Measurements from ENCODE around the gene HLA-DOA.

Gene HLA-DOA

DNA sequence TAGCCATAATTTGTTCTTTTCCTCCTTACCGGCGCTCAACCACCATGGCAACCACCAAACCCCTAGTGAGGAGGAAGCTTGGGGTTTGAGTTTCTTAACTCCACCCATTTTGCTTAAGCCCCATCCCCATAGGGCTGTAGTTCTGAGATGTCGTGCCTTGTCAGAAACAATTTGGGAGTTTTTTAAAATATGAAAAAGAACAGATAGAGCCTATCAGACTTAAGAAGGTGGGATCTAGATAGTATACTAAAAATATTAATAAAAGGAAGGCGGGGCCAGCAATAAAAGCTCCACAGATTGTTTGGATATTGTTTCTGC is 35.4 kb downstream of the HLA-DOA start:
- Histone ChIP-seq H3K4me1 (ENCODE audit: control insufficient read depth, insufficient read depth, low read depth, low read length) (peaks cover 15% of the 10 kb centered on the region), H3K18ac (ENCODE audit: low read depth in 1 of 2, low read length in 2 of 2) (no peak overlapping the region), H3K4ac (ENCODE audit: low read depth in 1 of 2, low read length in 2 of 2) (no peak overlapping the region), H3K36me3 (ENCODE audit: control insufficient read depth in 1 of 2, insufficient read depth in 2 of 2, low read depth in 1 of 2, low read length in 2 of 2) (peaks cover 45 to 64% of the 10 kb centered on the region in 2 experiments), H3K23ac (ENCODE audit: low read length in 2 of 2) (no peak overlapping the region), H4K8ac (ENCODE audit: low read length) (no peak overlapping the region), H3K9me3 (ENCODE audit: control insufficient read depth, low read length) (no peaks in the 10 kb centered on the region), H3K4me3 (ENCODE audit: insufficient read depth in 1 of 2, low read depth in 1 of 2, low read length in 2 of 2) (peak overlapping the region in 1 of 2 experiments; percentile 93), H2AK5ac (ENCODE audit: low read length, severe bottlenecking) (no peak overlapping the region), H3K4me2 (ENCODE audit: low read length, poor library complexity, severe bottlenecking) (peak overlapping the region; percentile 88), H2BK15ac (ENCODE audit: low read depth, poor library complexity, severe bottlenecking) (no peak overlapping the region), H2BK12ac (ENCODE audit: low read length in 2 of 2) (no peak overlapping the region), H3K27me3 (ENCODE audit: control insufficient read depth in 1 of 2, insufficient read depth in 1 of 2, low read length in 2 of 2) (no peaks in the 10 kb centered on the region), H4K91ac (ENCODE audit: low read length) (no peak overlapping the region), H2BK120ac (ENCODE audit: low read depth, low read length) (no peak overlapping the region), H3K27ac (ENCODE audit: low read length, poor library complexity, severe bottlenecking) (no peak overlapping the region), H3K9ac (ENCODE audit: low read length) (peak overlapping the region; percentile 96), H2AFZ (ENCODE audit: low read depth, low read length) (no peak overlapping the region), H3K79me1 (replicated peaks; ENCODE audit: low read length, poor library complexity, severe bottlenecking) (no peaks in the 10 kb centered on the region), H3K14ac (ENCODE audit: low read length in 2 of 2) (no peak overlapping the region), H2BK5ac (ENCODE audit: low read depth, low read length, poor library complexity, severe bottlenecking) (no peak overlapping the region)
- 0% methylated on average over 1 of the region's 4 CpGs for WGBS
- peak; percentile 66 for DNase-seq

DNA sequence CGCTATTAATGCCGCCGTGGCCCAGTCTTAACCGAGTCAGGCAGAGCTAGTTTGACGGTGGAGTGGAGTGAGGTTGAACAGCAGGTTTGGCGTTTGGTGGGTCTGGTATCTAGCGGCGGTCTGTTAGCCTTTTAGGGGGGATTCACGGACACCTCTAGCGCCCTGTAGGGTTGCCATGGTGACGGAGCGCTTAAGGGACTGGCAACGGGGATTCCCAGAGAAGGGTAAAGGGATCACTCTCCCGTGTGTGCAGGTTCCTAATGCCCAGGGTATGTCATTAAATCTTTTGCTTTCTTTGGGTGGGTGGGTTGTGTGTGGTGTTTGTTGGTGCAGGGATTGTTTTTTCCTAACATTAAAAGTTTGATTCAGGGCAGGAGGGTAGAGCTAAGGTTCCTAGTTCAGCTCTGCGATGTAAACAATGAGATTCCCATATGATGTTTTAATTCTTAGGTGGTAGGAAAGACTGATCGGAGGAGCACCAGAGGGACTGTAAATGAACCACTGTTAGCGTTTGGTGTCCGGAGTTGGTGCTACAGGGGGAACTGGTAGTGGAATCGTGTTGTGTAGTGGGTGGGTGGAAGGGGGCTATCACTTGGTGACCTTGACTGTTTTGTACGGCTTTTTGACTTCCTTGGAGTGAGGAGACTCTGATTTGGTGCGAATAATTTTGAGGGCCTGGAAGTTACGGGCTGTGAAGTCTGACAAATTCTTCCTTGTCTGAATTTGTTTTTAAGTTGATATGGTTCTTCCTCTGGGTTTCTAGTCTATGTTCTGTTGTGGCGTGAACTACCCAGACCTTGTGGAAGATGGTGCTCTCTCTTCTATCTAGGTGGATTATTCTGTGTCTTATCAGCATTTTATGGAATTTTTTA is 36.0 kb downstream of the HLA-DOA start:
- H3K14ac ChIP-seq (ENCODE audit: low read length in 2 of 2) = peak overlapping the region in 1 of 2 experiments; percentile 99
- H3K9me3 ChIP-seq (ENCODE audit: control insufficient read depth, low read length) = no peaks in the 10 kb centered on the region
- under 1% methylated on average over 22 of the region's 23 CpGs for WGBS
- peak overlapping the region; percentile 93 to 96 for H3K4me3 ChIP-seq (ENCODE audit: insufficient read depth in 1 of 2, low read depth in 1 of 2, low read length in 2 of 2)
- peak overlapping the region in 1 of 2 experiments; percentile 74 for H3K23ac ChIP-seq (ENCODE audit: low read length in 2 of 2)
- peak; percentile 74 for DNase-seq
- H3K18ac ChIP-seq (ENCODE audit: low read depth in 1 of 2, low read length in 2 of 2) = peak overlapping the region; percentile 27 to 92
- H4K91ac ChIP-seq (ENCODE audit: low read length) = no peak overlapping the region
- H2BK120ac ChIP-seq (ENCODE audit: low read depth, low read length) = no peak overlapping the region
- no peak overlapping the region for H2BK15ac ChIP-seq (ENCODE audit: low read depth, poor library complexity, severe bottlenecking)
- H2AFZ ChIP-seq (ENCODE audit: low read depth, low read length) = no peak overlapping the region
- H4K8ac ChIP-seq (ENCODE audit: low read length) = no peak overlapping the region
- H3K79me1 ChIP-seq (replicated peaks; ENCODE audit: low read length, poor library complexity, severe bottlenecking) = no peaks in the 10 kb centered on the region
- H3K4me1 ChIP-seq (ENCODE audit: control insufficient read depth, insufficient read depth, low read depth, low read length) = peaks cover 13% of the 10 kb centered on the region
- H3K36me3 ChIP-seq (ENCODE audit: control insufficient read depth in 1 of 2, insufficient read depth in 2 of 2, low read depth in 1 of 2, low read length in 2 of 2) = peaks cover 41 to 58% of the 10 kb centered on the region in 2 experiments
- peak overlapping the region; percentile 57 for H3K4me2 ChIP-seq (ENCODE audit: low read length, poor library complexity, severe bottlenecking)
- no peak overlapping the region for H2AK5ac ChIP-seq (ENCODE audit: low read length, severe bottlenecking)
- H3K27ac ChIP-seq (ENCODE audit: low read length, poor library complexity, severe bottlenecking) = peak overlapping the region; percentile 15
- H2BK12ac ChIP-seq (ENCODE audit: low read length in 2 of 2) = no peak overlapping the region
- no peak overlapping the region for H2BK5ac ChIP-seq (ENCODE audit: low read depth, low read length, poor library complexity, severe bottlenecking)
- H3K4ac ChIP-seq (ENCODE audit: low read depth in 1 of 2, low read length in 2 of 2) = peak overlapping the region in 1 of 2 experiments; percentile 71
- H3K27me3 ChIP-seq (ENCODE audit: control insufficient read depth in 1 of 2, insufficient read depth in 1 of 2, low read length in 2 of 2) = no peaks in the 10 kb centered on the region
- H3K9ac ChIP-seq (ENCODE audit: low read length) = peak overlapping the region; percentile 96

DNA sequence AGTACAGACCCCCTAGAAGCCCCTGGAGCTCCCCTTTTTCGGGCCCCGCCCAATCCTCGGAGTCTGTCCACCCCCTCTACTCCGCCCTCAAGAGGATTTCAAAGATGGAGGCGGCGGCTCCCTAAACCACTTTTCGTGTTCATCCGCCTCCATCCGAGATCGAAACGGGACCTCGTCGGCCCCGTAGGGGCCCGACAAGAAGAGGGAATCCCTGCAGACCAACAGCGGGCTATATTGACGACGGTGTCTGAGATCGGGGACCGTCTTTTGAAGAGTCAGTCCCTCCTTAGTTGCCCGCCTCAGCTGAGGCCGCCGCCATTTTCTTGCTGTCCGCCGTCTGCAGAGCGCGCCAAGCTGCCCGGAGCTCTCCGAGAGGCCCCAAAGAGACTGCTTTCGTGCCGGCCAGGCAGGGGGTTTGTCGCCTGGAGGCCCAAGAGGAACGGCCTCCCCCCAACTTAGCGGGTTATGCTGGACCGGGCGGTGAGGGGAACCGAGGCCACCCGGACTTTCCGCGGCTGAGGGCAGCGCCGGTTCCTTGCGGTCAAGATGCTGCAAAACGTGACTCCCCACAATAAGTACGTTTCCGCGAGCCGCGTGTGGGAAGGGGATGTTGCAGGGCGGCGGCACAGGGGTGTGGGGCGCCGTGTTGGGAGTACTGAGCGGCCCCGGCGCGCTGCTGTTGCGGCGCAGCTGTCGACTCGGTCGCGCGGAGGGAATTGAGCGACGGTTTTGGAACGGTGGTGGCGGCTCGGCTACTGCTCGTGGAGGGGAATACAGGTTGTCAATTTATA is 36.8 kb downstream of the HLA-DOA start:
- Histone ChIP-seq H3K14ac (ENCODE audit: low read length in 2 of 2) (peak overlapping the region in 1 of 2 experiments; percentile 99), H3K4me3 (ENCODE audit: insufficient read depth in 1 of 2, low read depth in 1 of 2, low read length in 2 of 2) (peak overlapping the region; percentile 93 to 96), H2BK15ac (ENCODE audit: low read depth, poor library complexity, severe bottlenecking) (no peak overlapping the region), H4K8ac (ENCODE audit: low read length) (no peak overlapping the region), H3K4me1 (ENCODE audit: control insufficient read depth, insufficient read depth, low read depth, low read length) (peaks cover 9% of the 10 kb centered on the region), H3K4ac (ENCODE audit: low read depth in 1 of 2, low read length in 2 of 2) (peak overlapping the region; percentile 46 to 71), H3K36me3 (ENCODE audit: control insufficient read depth in 1 of 2, insufficient read depth in 2 of 2, low read depth in 1 of 2, low read length in 2 of 2) (peaks cover 33 to 50% of the 10 kb centered on the region in 2 experiments), H3K9ac (ENCODE audit: low read length) (peak overlapping the region; percentile 96), H2BK120ac (ENCODE audit: low read depth, low read length) (no peak overlapping the region), H3K18ac (ENCODE audit: low read depth in 1 of 2, low read length in 2 of 2) (peak overlapping the region; percentile 67 to 92), H2AFZ (ENCODE audit: low read depth, low read length) (no peak overlapping the region), H3K27me3 (ENCODE audit: control insufficient read depth in 1 of 2, insufficient read depth in 1 of 2, low read length in 2 of 2) (no peaks in the 10 kb centered on the region), H3K27ac (ENCODE audit: low read length, poor library complexity, severe bottlenecking) (peak overlapping the region; percentile 59), H3K79me1 (replicated peaks; ENCODE audit: low read length, poor library complexity, severe bottlenecking) (no peaks in the 10 kb centered on the region), H2BK5ac (ENCODE audit: low read depth, low read length, poor library complexity, severe bottlenecking) (no peak overlapping the region), H3K23ac (ENCODE audit: low read length in 2 of 2) (peak overlapping the region in 1 of 2 experiments; percentile 74), H2BK12ac (ENCODE audit: low read length in 2 of 2) (peak overlapping the region in 1 of 2 experiments; percentile 35), H3K9me3 (ENCODE audit: control insufficient read depth, low read length) (no peaks in the 10 kb centered on the region), H2AK5ac (ENCODE audit: low read length, severe bottlenecking) (no peak overlapping the region), H4K91ac (ENCODE audit: low read length) (peak overlapping the region; percentile 6), H3K4me2 (ENCODE audit: low read length, poor library complexity, severe bottlenecking) (peak overlapping the region; percentile 57)
- DNase-seq = no peak
- under 1% methylated on average over 70 of the region's 70 CpGs for WGBS

Measured in mesenchymal stem cell (in vitro differentiated cells and primary cell).